GM19468 (cell line): ENCODE measurements around the gene PCCA.
"Not testable (repeated sequence)": the region's sequence is repeated elsewhere in the genome, so short reads cannot be mapped to it uniquely, and the experiment has no call there.

Experiments
- ATAC-seq: cut with Tn5 transposase; IDR thresholded peaks from one replicate; pipeline ENCODE4 v1.9.1; 2021; ENCODE audit warnings: mild to moderate bottlenecking, moderate library complexity, moderate number of reproducible peaks; ENCODE audit not compliant: unreplicated experiment; ENCODE audit errors: extremely low read depth

PCCA gene, protein sequence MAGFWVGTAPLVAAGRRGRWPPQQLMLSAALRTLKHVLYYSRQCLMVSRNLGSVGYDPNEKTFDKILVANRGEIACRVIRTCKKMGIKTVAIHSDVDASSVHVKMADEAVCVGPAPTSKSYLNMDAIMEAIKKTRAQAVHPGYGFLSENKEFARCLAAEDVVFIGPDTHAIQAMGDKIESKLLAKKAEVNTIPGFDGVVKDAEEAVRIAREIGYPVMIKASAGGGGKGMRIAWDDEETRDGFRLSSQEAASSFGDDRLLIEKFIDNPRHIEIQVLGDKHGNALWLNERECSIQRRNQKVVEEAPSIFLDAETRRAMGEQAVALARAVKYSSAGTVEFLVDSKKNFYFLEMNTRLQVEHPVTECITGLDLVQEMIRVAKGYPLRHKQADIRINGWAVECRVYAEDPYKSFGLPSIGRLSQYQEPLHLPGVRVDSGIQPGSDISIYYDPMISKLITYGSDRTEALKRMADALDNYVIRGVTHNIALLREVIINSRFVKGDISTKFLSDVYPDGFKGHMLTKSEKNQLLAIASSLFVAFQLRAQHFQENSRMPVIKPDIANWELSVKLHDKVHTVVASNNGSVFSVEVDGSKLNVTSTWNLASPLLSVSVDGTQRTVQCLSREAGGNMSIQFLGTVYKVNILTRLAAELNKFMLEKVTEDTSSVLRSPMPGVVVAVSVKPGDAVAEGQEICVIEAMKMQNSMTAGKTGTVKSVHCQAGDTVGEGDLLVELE

DNA sequence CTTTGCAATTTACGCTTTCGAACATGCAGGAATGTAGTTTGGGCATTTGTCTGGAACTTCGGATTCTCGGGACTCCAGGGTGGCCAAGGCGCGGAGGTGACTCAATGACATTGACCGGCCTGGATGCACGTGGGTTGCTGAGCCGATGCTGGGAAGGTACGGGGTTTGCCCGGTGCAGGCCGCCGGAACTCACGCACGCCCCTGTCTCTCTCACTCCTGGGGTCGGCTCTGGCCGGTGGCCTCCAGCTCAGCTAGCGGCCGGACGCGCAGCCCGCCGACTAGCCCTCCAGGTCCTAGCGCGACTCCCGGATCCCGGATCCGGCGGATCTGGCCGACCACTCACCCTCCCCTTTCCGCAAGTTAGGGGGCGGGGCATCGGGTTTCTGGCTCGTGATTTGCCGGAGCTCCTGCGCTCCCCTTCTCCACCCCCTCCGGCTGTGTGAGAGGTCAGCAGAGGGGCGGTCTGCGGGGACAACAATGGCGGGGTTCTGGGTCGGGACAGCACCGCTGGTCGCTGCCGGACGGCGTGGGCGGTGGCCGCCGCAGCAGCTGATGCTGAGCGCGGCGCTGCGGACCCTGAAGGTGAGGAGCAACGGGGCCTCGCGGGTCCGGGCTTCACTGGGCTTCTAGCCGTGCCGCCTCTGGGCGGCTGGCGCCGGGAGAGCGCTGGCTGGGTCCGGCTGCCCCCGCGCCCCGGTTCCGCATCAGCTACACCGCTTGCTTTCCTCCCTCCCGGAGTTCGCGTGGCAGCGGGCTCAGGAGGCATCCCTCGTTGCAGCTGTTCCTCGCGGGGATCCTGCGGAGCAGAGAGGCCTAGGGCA is at the start of gene PCCA:
Gene PCCA, plus strand, starts transcription at position 450 of the 821 bp plus-strand sequence. Its CDS starts 28 bp downstream, at position 478.
- peak; percentile 83 for ATAC-seq

DNA sequence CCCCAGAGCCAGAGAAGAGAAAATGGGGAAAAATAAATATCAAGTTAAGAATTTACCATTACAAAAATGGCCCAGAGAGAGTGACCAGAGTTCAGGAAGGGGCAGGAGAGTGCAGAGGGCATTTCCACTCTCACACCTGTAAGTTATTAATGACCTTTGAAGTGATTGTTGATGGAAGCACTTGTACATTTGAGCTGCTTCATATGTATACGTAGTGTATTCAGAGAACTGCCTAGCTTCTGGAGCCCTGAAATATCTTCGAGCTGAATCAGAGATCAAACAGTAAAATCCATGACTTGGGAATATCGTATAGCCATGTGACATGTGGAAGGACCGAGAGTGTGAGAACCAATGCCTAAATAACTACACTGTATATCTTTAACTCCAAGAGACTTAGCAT is 49.2 kb upstream of the PCCA start:
- ATAC-seq = no peak

DNA sequence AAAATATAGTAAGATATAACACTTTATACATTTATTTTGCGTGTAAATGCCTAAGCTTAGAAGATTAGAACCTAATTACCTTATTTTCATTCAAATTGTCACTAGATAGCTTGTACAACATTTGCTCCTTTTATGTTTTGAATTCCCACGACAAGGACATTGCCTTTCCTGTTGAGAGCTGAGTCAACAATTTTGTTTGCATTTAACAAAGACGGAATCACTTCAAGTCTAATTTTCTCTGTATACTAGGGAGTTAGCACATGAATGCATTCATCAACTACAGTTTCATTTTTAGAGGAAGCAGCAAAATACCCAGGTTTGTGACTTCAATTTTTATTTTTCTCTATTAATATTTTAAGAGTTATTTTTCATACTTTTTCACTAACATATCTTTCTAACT is 48.7 kb upstream of the PCCA start:
- no peak for ATAC-seq

DNA sequence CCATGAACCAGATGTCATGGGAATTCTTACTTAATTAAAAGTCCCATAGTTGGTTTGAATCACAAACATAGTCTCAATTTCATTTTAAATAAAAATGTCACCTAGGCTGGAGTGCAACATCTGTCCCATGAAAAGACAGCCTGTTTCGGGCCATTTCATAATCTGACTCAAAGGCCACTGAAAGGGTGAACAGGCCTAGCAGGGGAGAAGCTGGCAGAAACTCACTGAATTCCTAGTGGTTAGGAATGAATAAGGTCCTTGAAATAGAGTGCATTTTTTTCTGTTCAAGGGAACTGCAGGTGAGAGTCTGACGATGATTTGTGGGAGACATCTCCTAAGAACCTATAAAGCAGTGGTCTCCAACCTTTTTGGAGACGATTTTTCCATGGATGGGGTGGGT is 44.0 kb upstream of the PCCA start:
- no peak for ATAC-seq

DNA sequence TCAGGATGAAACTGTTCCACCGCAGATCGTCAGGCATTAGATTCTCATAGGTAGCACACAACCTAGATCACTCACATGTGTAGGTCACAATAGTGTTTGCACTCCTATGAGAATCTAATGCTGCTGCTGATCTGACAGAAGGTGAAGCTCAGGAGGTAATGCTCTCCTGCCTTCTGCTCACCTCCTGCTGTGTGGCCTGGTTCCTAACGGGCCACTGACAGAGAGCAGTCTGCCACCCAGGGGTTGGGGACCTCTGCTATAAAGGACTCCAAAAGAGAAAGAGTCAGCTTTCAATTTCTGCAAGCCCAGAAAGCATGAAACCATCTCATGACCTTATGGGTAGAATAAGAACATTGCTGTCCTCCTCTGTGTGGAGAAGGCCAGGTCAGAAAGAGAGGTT is 43.5 kb upstream of the PCCA start:
- no peak for ATAC-seq

DNA sequence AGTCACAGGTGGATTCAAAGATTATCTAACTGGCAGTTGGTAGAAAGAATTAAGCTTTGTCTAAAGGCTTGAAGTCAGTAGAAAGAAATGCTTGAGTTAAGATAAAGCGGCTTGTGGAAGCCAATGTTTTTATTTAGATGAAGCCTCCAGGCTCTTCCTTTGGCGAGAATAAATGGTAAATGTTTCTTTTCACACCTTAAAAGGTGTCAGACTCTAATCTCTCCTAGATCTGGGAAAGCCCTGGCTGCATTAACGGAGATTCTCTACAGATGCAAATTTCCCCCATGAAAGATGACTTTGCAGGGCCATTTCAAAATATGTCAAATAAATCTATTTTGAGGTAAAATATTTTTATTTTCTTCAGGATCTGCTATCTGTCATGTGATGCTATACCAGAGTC is 37.8 kb upstream of the PCCA start:
- no peak for ATAC-seq

DNA sequence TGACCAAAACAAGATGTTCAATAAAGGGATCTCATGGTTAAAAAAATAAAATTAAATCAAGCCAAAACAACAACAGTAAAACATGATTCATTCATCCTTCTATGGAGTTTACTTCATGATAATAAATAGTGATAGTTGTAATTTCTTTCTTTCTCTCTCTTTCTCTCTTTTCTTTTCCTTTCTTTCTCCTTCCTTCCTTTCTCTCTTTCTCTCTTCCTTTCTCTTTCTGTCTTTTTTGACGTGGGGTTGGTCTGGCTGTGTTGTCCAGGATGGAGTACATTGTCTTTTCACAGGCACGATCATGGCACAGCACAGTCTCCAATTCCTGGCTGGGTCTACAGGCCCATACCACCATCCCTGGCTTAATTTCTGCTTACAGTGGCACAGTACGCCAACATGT is 29.1 kb upstream of the PCCA start:
- no peak for ATAC-seq

DNA sequence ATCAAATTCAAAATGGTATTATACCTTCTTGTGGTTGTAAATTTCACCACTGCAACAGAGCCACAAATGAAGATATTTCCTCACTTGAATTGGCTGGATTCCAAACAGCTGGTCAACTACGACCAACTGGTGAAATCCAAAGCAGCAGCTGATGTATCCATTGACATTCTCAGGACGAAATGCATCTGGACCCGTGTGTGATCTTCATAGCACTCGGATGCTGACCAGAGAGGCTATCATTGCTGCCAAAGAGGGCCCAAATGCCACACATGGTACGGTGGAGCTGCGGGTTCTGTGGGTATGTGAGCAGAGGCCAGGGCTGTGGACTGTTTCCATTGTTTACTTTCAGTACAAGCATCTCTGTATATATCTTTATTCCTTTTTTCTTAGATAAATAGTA is 25.6 kb upstream of the PCCA start:
- ATAC-seq = no peak

DNA sequence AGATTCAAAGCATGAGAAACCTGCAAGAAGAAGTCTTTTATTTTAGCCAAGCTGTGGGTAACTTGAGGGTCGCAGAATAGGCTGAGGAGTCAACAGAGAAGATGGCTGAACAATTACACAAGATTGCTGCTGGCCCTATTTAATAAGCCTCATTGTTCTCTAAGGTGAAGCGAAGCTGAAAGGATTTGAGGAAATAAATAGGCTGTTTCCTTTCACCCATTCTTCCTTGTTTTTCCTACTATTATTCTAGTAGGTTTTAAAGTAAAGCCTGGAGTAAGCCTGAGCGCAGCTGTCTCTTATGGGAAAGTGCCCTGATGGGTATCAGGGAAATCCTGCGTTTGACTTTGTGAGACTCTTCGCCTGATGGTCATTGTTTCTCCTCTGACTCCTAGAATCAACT is 25.0 kb upstream of the PCCA start:
- ATAC-seq = no peak

DNA sequence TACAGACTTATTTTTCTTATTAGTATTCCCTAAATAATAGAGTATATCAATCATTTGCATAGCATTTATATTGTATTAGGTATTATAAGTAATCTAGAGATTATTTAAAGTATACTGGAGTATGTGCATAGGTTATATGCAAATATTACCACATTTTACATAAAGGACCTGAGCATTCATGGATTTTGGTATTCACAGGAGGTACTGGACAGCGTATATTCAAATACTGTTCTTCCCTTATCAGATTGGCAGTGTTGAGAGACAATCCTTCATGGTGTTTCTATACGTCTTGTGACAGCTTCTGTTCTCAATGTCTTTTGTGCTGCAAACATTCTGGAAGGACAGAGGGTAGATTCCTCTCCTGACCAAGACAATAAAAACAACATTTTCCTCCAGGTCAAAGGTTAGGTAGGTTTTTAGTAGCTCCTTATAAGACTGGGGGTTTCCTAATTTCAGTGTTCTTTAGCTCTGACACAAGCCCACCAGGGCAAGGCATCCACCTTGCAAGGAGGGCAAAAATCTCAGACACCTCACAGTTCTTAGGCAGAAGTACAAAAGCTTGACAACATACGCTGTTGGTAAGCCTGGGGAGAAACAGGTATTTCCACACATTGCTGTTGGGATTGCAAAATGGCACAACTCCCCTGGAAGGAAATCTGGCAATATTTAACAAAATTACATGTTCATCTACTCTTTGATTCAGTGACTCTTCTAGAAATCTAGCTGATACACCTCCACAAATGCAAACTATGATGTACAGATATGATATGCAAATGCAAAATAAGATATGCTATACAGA is 20.6 kb upstream of the PCCA start:
- ATAC-seq = no peak

DNA sequence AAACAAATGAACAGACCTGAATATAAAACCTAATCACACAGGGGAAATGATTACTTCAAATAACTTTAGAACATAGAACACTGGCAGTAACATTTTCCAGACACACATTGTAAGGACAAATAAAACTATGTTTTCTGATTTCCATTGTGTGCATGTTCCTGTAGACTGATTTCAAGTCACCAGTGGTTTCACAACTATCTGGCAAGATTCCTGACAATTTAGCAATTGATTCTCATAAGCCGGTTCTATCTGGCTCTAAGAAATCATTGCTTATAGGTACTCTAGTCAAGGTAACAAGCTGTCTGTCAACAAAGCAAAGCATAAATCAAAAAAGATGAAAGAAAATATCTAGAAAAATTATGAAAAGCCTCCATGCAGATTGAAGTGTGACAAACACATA is 19.6 kb upstream of the PCCA start:
- no peak for ATAC-seq

DNA sequence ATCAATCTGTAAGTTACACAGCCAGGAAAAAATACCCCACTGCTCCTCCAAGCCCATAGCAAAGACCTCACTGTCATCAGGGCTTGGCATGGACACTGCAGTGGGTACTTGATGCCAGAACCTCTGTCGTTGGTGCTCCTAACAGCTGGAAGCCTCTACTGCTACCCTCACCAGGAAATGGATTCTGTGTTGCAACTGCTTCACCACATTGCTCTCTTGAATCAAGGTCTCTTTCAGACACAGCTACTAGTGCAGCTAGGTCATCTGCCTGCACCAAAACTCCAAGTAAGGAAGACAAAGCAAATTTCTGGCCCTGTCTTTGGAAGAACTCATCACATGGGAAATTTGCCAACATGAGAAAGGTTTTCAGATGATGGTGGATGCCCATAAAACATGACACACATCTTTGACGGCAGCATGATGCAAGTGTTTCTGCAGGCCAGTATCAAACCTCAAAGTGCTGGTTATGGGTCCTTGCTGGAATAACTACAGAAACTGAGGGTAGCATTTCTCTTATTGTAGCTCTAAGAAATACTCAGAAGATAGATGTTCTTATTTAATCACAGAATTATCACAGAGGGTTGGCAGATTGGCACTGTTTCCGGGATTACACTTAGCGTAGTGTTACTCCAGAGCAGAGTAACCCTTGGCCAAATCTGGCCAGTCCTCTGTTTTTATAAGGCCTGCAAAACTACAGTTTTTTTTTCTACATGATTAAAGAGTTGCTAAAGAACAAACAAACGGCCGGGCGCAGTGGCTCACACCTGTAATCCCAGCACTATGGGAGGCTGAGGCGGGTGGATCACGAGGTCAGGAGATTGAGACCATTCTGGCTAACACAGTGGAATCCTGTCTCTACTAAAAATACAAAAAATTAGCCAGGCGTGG is 12.9 kb upstream of the PCCA start:
- ATAC-seq = no peak

DNA sequence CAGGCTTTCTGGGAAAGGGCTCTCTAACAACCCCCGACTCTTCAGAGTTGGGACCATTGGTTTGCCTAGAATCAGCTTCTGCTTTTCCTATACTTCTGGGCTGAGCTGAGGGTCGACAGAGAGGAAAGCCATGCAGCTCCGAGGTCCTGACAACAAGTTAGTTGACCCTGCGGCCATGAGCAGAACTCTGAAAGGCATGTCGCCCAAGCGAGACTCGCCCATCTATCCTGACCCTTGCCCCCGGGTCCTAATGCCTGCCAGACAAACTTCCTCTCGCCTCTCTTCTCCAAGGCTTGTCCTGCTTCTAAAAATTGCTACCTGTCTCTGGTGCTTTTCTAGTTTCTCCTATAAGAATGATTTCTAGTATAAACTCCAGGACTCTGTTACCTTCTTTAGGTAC is 9.9 kb upstream of the PCCA start:
- ATAC-seq = not testable (repeated sequence)

DNA sequence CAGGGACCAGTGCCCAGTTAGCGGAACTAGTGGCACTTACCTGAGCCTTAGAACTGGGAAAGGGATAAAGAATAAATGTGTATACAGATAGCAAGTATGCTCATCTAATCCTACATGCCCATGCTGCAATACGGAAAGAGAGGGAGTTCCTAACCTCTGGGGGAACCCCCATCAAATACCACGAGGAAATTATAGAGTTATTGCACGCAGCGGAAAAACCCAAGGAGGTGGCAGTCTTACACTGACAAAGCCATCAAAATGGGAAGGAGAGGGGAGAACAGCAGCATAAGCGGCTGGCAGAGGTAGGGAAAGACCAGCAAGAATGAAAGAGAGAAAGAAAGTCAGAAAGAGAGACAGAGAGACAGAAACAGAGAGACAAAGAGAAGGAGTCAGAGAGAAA is 5.5 kb upstream of the PCCA start:
- ATAC-seq = not testable (repeated sequence)

DNA sequence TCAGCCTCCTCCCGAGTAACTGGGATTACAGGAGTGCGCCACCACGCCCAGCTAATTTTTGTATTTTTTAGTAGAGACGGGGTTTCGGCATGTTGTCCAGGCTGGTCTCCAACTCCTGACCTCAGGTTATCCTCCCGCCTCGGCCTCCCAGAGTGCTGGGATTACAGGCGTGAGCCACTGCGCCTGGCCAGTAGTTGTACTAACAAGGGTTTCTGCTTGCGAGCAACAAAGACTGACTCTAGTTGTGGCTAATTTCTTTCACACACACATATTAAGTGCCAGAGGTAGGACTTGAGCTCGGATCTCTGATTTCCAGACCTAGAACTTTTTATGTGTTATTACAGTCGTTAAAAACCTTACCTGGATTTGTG is 635 bp upstream of the PCCA start:
- no peak for ATAC-seq

DNA sequence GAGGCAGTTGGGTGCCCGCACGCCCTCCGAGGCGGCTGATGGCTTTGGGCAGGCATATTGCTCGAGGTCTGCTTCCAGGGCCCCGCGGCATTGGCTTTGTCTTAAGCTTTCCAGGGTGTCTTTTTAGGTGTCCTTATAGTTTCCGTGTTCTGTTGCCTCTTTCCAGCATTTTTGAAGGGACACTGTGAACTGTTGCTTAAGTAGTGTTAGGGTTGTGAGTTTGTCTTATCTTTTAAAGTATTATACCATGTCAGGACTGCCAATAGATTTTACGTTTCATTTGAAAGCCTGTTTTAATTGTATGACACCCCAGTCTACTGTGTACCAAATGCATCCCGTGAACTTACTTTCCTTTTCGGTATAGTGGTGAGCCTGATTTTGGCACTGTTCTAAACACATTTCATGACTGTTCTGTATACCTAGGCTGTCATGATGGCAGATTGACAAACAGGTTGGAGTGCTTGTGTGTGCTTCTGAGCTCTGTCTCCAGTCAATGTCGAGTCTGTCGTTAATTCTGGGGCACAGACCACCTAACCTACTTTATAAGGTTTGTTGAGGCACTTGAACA is 656 bp downstream of the PCCA start:
- no peak for ATAC-seq

DNA sequence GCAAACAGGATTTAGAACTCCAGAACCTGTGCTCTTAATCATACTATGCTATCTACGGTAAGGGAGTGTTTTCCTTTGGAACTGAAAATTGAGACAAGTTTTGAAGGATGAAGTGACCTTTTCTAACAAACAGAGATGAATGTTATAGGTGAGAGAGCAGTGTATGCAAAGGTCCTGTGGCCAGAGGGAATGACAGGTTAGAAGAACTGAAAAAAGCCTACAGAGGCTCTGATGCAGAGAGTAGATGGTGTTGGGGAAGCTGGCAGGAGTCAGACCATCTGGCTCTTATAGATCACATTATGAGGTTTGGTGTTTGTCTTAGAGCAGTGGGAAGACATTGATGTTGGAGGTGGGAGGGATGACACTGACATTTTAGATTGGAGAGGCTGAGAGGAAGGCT is 2.0 kb downstream of the PCCA start:
- no peak for ATAC-seq

DNA sequence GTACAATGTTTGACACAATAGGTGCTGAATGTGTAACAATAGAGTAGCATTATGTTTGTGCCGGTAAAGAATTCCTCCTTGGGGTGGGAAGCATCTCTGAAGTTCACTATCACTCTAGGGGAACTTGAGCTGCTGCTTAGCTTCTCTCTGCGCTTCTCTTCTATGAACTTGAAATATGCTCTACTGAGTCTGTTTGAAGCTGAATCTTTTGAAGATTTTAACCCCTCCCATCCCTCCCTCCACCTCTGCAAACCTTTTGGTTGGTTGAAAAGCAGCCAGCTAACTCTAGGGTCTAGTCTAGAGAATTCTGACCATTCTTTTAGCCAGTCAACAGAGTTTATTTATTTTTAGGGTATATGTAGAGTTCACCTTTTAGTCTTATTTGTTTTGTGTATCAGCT is 2.5 kb downstream of the PCCA start:
- no peak for ATAC-seq

DNA sequence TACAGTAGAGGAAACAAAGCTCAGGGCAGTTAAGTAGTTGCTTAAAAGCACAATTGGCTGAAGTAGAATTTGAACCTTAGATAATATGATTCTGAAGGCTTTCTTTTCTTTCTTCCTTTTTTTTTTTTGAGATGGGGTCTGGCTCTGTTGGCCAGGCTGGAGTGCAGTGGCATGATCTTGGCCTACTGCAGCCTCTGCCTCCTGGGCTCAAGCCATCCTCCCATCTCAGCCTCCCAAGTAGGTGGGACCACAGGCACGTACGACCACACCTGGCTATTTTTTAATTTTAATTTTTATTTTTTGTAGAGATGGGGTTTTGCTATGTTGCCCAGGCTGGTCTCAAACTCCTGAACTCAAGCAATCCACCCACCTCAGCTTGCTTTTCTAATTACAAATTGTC is 3.4 kb downstream of the PCCA start:
- ATAC-seq = not testable (repeated sequence)
